Karpas-422 (cell line): Measurements from ENCODE around the gene MFSD2A. TPM values are rescaled to one million over a fixed set of nuclear protein-coding genes. Genes with fewer than 3 reads are reported as not detected.
A peak's percentile ranks its signal among the peaks of the same experiment; 100 is the strongest.
"Not testable (repeated sequence)": the region's sequence is repeated elsewhere in the genome, so short reads cannot be mapped to it uniquely, and the experiment has no call there.

ENCODE experiments used
- DNase-seq: peaks from one replicate; pipeline ENCODE4 v3.0.0-alpha.2; 2015
- H2AFZ ChIP-seq: fragments of 200-600 bp; sonication (generic); 2 replicates; pipeline ENCODE4 v1.6.1; 2014; ENCODE audit warnings: antibody characterized with exemption, low read length, mixed read lengths
- H3K27ac ChIP-seq: fragments of 200-600 bp; sonication (generic); 2 replicates; pipeline ENCODE4 v1.5.1; 2014; ENCODE audit warnings: mild to moderate bottlenecking, low read length, moderate library complexity
- H3K27me3 ChIP-seq: fragments of 200-600 bp; sonication (generic); 2 replicates; pipeline ENCODE4 v1.6.1; 2014; ENCODE audit warnings: low read length, mixed read lengths
- H3K36me3 ChIP-seq: fragments of 200-600 bp; sonication (generic); 2 replicates; pipeline ENCODE4 v1.6.1; 2014; ENCODE audit warnings: low read length, mixed read lengths; ENCODE audit not compliant: insufficient read depth
- H3K4me1 ChIP-seq: fragments of 200-600 bp; sonication (generic); 2 replicates; pipeline ENCODE4 v1.6.1; 2014; ENCODE audit warnings: mild to moderate bottlenecking, low read length, mixed read lengths
- H3K4me2 ChIP-seq: fragments of 200-600 bp; sonication (generic); 2 replicates; pipeline ENCODE4 v1.6.1; 2014; ENCODE audit warnings: low read length, low read depth, mild to moderate bottlenecking; ENCODE audit not compliant: poor library complexity, severe bottlenecking
- H3K4me3 ChIP-seq: fragments of 200-600 bp; sonication (generic); 2 replicates; pipeline ENCODE4 v1.5.1; 2014; ENCODE audit warnings: mild to moderate bottlenecking, antibody characterized with exemption, low read length, mixed read lengths
- H3K79me2 ChIP-seq: fragments of 200-600 bp; sonication (generic); 2 replicates; pipeline ENCODE4 v1.6.1; 2014; ENCODE audit warnings: mild to moderate bottlenecking, low read length, mixed read lengths
- H3K9ac ChIP-seq: fragments of 200-600 bp; sonication (generic); 2 replicates; pipeline ENCODE4 v1.6.0; 2014; ENCODE audit warnings: low read length
- H3K9me2 ChIP-seq: fragments of 200-600 bp; sonication (generic), shearing (Covaris generic); replicated peaks from 2 replicates; pipeline ENCODE4 v1.6.0; 2014; ENCODE audit warnings: mild to moderate bottlenecking, low read length, moderate library complexity; ENCODE audit not compliant: insufficient read depth
- H3K9me3 ChIP-seq: fragments of 300-700, 200-600 bp; sonication (generic); 2 replicates; pipeline ENCODE4 v1.6.1; 2014; ENCODE audit warnings: low read length, mixed read lengths
- H4K20me1 ChIP-seq: fragments of 200-600 bp; sonication (generic); 2 replicates; pipeline ENCODE4 v1.6.1; 2014; ENCODE audit warnings: mild to moderate bottlenecking, antibody characterized with exemption, low read length, low read depth; ENCODE audit not compliant: insufficient read depth
- total RNA-seq: library from RNA; depleted of rRNA; stranded (reverse); fragments of >200 nt; shearing (Covaris generic); gene quantifications from 2 replicates; pipeline ENCODE4 v1.2.3, GENCODE V29; 2014; ENCODE audit warnings: low replicate concordance

Gene MFSD2A
- total RNA-seq, 1 experiment from 2014 or later = 20.8 TPM

GRCh38 chr1:39958403-39959200, 3.7 kb downstream of the MFSD2A start:
- Histone ChIP-seq H3K36me3 (peaks cover 26% of the 10 kb centered on the region), H3K27ac (peak overlapping the region; percentile 16; the same call in 1 of the 2 replicates), H2AFZ (no peak overlapping the region), H3K9ac (peak overlapping the region; percentile 16; the same call in 1 of the 2 replicates), H3K4me1 (peaks cover 55% of the 10 kb centered on the region), H3K4me2 (no peak overlapping the region), H3K9me2 (no peaks in the 10 kb centered on the region), H4K20me1 (peaks cover 6% of the 10 kb centered on the region; the same call in 1 of the 2 replicates), H3K9me3 (no peaks in the 10 kb centered on the region), H3K79me2 (peaks cover 52% of the 10 kb centered on the region), H3K4me3 (no peak overlapping the region), H3K27me3 (no peaks in the 10 kb centered on the region)
- DNase-seq = no peak

- peak overlapping the region; percentile 55; the same call in 1 of the 2 replicates for H3K4me3 ChIP-seq
These were observed 4.8 kb downstream of the MFSD2A start for GRCh38 chr1:39959651-39960333.

GRCh38 chr1:39960431-39960958, 5.5 kb downstream of the MFSD2A start:
- DNase-seq = peak; percentile 91

More at GRCh38 chr1:39959651-39960333, 4.8 kb downstream of the MFSD2A start:
- Histone ChIP-seq H3K9me2 (no peaks in the 10 kb centered on the region), H3K27ac (peak overlapping the region; percentile 77), H4K20me1 (peaks cover 6% of the 10 kb centered on the region; the same call in 1 of the 2 replicates), H3K36me3 (peaks cover 33% of the 10 kb centered on the region), H2AFZ (no peak overlapping the region; the same call in 1 of the 2 replicates), H3K9ac (peak overlapping the region; percentile 61), H3K9me3 (no peaks in the 10 kb centered on the region), H3K79me2 (peaks cover 52% of the 10 kb centered on the region), H3K27me3 (no peaks in the 10 kb centered on the region), H3K4me2 (peak overlapping the region; percentile 64), H3K4me1 (peaks cover 46% of the 10 kb centered on the region)
- DNase-seq = no peak

GRCh38 chr1:39962450-39962825, 7.5 kb downstream of the MFSD2A start:
- Histone ChIP-seq H3K9me2 (no peaks in the 10 kb centered on the region), H3K9ac (no peak overlapping the region), H3K4me3 (no peak overlapping the region), H3K36me3 (peaks cover 36% of the 10 kb centered on the region), H4K20me1 (no peaks in the 10 kb centered on the region), H3K79me2 (peaks cover 29% of the 10 kb centered on the region), H3K27ac (no peak overlapping the region), H3K4me2 (no peak overlapping the region), H3K27me3 (no peaks in the 10 kb centered on the region), H2AFZ (no peak overlapping the region), H3K4me1 (peaks cover 32% of the 10 kb centered on the region), H3K9me3 (no peaks in the 10 kb centered on the region)
- no peak for DNase-seq

More at GRCh38 chr1:39960431-39960958, 5.5 kb downstream of the MFSD2A start:
- peaks cover 46% of the 10 kb centered on the region for H3K4me1 ChIP-seq
- no peaks in the 10 kb centered on the region for H3K9me3 ChIP-seq
- peak overlapping the region; percentile 61 for H3K9ac ChIP-seq
- H3K27me3 ChIP-seq = no peaks in the 10 kb centered on the region
- peaks cover 33% of the 10 kb centered on the region for H3K36me3 ChIP-seq
- H3K9me2 ChIP-seq = no peaks in the 10 kb centered on the region
- peak overlapping the region; percentile 65; the same call in 1 of the 2 replicates for H2AFZ ChIP-seq
- peaks cover 6% of the 10 kb centered on the region; the same call in 1 of the 2 replicates for H4K20me1 ChIP-seq
- peak overlapping the region; percentile 64 for H3K4me2 ChIP-seq
- peaks cover 48% of the 10 kb centered on the region for H3K79me2 ChIP-seq
- peak overlapping the region; percentile 55; the same call in 1 of the 2 replicates for H3K4me3 ChIP-seq
- H3K27ac ChIP-seq = peak overlapping the region; percentile 77

GRCh38 chr1:39962964-39963363, 8.0 kb downstream of the MFSD2A start:
- not testable (repeated sequence) for H3K27me3 ChIP-seq, H3K9me3 ChIP-seq, H3K27ac ChIP-seq, H4K20me1 ChIP-seq, H3K9ac ChIP-seq, H2AFZ ChIP-seq, H3K9me2 ChIP-seq, H3K4me2 ChIP-seq, DNase-seq, H3K4me3 ChIP-seq
- Histone ChIP-seq H3K36me3 (peaks cover 33% of the 10 kb centered on the region), H3K79me2 (peaks cover 24% of the 10 kb centered on the region), H3K4me1 (peaks cover 28% of the 10 kb centered on the region)

- Histone ChIP-seq H3K4me2 (no peak overlapping the region), H3K36me3 (peaks cover 31% of the 10 kb centered on the region), H3K27ac (no peak overlapping the region), H3K9me2 (no peaks in the 10 kb centered on the region), H3K9me3 (no peaks in the 10 kb centered on the region), H3K27me3 (no peaks in the 10 kb centered on the region), H3K79me2 (peaks cover 14% of the 10 kb centered on the region), H3K4me1 (peaks cover 16% of the 10 kb centered on the region), H2AFZ (no peak overlapping the region), H3K4me3 (no peak overlapping the region), H3K9ac (no peak overlapping the region), H4K20me1 (no peaks in the 10 kb centered on the region)
- no peak for DNase-seq
These were observed 9.6 kb downstream of the MFSD2A start for GRCh38 chr1:39964552-39964951.

- no peak overlapping the region for H3K9ac ChIP-seq
- H3K79me2 ChIP-seq = peaks cover 11% of the 10 kb centered on the region
- no peak overlapping the region for H3K4me2 ChIP-seq
These were observed 10.1 kb downstream of the MFSD2A start for GRCh38 chr1:39965044-39965443.

GRCh38 chr1:39969048-39969447, 14.1 kb downstream of the MFSD2A start:
- Histone ChIP-seq H2AFZ (no peak overlapping the region), H3K4me2 (no peak overlapping the region), H3K9ac (no peak overlapping the region), H3K4me3 (no peak overlapping the region), H3K4me1 (no peaks in the 10 kb centered on the region), H3K9me2 (no peaks in the 10 kb centered on the region), H3K27me3 (no peaks in the 10 kb centered on the region), H3K36me3 (peaks cover 23% of the 10 kb centered on the region; the same call in 1 of the 2 replicates), H3K79me2 (no peaks in the 10 kb centered on the region), H3K9me3 (no peaks in the 10 kb centered on the region), H4K20me1 (no peaks in the 10 kb centered on the region), H3K27ac (no peak overlapping the region)
- no peak for DNase-seq

More at GRCh38 chr1:39965044-39965443, 10.1 kb downstream of the MFSD2A start:
- H2AFZ ChIP-seq = no peak overlapping the region
- H3K27me3 ChIP-seq = no peaks in the 10 kb centered on the region
- no peak overlapping the region for H3K27ac ChIP-seq
- DNase-seq = no peak
- no peaks in the 10 kb centered on the region for H4K20me1 ChIP-seq
- H3K9me3 ChIP-seq = no peaks in the 10 kb centered on the region
- H3K36me3 ChIP-seq = peaks cover 32% of the 10 kb centered on the region
- no peaks in the 10 kb centered on the region for H3K9me2 ChIP-seq
- H3K4me3 ChIP-seq = no peak overlapping the region
- H3K4me1 ChIP-seq = peaks cover 11% of the 10 kb centered on the region
